Activated CD4-positive, CD25-positive, alpha-beta regulatory T cell treated with anti-CD3 and anti-CD28 coated beads, Interleukin-2, amount 50 U/mL, for 72 hours (primary cell): ENCODE results near the gene TMEM53.
"Not testable (repeated sequence)": the region's sequence is repeated elsewhere in the genome, so short reads cannot be mapped to it uniquely, and the experiment has no call there.

Experiments used
- DNase-seq: peaks from one replicate; pipeline ENCODE4 v3.0.0; 2021

The TMEM53 gene

DNA sequence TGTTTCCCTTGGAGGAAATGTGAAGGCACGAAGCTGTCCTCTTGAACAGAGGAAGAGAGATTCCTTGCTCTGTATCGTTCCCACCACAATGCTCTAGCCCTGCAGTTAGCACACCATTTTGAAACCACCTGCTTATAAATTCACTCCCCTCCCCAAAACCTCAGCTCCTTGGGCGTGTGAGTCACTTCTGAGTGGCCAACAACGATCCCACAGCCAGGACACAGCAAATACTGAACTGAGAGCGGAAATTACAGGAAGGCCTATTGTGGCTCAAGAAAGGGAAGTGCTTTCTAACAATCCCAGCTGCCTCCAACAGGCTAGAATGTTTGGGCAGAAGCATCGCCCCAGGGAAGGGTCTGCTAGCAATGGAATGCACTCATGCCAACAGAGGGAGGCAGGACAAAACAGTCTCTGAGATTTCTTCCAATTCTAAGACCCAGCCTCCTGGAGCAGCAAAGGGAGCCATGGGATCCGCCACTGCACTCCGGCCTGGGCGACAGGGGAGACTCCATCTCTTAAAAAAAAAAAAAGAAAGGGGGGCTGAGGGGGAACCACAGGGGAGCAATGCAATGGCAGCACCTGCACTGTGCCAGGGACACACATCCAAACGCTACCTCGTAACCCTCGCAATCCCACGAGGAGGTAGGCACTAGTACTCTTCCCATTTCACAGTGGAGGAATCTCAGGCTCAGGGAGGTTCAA lies 1.9 kb downstream of the TMEM53 start:
- no peak for DNase-seq

DNA sequence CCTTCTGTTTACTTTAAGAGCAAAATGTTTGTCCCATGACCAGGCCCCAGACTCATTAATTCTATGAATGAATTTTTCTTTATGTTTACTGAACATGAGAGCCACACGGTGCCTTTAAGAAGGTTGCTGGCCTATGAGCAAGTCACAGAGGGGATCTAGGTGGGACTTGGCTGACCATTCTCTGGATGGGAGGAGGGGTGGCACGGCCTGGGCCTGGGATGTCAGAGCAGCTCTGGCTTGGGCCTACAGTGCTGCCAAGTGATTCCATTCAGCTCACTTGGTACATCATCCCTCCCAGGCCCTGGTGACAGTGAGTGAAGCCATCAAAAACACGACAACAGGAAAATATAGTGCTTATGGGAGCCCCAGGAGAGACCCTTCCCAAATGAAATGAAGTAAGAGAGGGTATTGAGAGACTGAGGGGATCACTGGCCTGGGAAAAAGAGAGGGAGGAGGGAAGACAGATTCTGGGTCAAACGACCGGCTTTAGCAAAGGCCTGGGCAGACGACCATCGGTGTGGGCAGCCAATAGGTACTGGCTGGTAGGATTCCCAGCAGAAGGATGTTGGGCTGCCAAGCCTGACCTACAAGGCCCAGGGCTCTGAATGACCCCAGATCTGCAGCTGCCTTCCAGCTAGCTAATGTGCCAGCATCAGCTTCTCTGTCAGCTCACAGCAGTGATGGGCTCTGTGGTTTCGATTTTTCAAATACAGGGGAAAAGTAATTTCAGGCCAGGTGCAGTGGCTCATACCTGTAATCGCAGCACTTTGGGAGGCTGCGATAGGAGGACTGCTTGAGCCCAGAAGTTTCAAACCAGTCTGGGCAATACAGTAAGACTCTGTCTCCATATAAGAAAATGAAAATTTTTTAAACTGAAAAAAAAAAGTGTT lies 3.3 kb downstream of the TMEM53 start:
- DNase-seq, result no peak

DNA sequence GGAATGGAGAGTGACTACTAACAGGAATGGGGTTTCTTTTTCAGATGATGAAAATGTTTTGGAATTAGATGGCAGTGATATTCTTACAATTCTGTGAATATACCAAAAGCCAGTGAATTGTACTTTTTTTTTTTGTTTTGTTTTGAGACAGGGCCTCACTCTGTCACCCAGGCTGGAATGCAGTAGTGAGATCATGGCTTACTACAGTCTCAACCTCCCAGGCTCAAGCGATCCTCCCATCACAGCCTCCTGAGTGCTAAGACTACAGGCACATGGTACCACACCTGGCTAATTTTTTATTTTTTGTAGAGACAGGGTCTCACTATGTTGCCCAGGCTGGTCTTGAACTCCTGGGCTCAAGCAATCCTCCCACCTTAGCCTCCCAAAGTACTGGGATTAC lies 7.6 kb downstream of the TMEM53 start:
- not testable (repeated sequence) for DNase-seq

DNA sequence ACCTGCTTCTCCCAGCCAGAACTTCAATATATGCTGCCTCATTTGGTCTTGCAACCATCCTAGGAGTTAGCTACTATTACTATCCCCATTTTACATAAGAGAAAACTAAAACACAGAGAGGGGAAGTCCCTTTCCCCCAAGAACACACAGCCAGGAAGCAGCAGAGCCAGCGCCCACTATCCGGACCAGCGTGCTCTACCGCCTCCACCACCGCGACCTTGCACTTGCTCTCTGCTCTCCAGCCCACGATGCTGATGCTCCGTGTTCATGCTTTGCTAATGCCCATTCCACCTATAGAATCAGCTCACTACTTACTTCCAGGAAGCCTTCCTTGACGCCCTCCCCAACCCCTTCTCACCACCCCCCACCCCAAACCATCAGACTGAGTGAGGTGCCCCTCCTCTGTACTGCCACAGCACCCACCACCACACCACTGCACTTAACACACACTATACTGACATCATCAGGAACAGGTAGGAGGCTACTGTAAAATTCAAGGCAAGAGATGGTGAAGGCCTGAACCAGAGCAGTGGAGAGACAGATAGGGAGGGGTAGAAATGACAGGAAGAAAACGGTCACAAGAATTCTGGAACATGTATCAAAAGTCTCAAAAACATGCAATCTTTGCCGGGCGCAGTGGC lies 9.4 kb downstream of the TMEM53 start:
- DNase-seq, result no peak

DNA sequence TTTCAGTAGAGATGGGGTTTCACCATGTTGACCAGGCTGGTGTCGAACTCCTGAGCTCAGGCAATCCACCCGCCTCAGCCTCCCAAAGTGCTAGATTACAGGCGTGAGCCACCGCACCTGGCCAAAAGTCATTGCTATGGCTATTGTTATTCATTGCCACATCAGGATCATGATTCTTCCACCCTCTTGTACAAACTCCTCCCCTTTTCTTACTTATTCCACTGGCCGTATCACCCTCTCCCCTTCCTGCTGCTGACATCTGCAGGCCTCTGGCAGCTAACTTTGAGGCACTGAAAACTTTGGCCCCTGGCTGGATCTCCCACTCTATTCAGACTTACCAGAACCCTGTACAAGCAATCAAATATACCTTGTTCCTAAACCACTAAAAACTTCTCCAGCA lies 10.9 kb downstream of the TMEM53 start:
- DNase-seq, result no peak

DNA sequence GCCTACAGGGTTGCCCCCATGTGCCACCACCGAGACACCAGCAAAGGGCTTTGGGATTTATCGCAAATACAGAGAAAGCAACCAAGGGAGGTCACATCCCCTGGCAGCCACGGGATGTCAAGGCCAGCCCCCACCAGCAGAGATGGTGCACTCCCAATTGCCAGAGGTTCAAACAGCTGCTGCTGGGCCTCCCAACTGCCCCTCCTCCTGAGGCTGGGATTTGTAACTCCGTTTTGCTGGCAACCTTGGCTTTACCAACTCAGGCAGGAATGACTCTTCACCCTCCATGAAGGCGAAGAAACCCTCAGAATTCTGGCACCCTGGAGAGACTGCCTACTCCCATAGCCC lies 11.6 kb downstream of the TMEM53 start:
- no peak for DNase-seq

DNA sequence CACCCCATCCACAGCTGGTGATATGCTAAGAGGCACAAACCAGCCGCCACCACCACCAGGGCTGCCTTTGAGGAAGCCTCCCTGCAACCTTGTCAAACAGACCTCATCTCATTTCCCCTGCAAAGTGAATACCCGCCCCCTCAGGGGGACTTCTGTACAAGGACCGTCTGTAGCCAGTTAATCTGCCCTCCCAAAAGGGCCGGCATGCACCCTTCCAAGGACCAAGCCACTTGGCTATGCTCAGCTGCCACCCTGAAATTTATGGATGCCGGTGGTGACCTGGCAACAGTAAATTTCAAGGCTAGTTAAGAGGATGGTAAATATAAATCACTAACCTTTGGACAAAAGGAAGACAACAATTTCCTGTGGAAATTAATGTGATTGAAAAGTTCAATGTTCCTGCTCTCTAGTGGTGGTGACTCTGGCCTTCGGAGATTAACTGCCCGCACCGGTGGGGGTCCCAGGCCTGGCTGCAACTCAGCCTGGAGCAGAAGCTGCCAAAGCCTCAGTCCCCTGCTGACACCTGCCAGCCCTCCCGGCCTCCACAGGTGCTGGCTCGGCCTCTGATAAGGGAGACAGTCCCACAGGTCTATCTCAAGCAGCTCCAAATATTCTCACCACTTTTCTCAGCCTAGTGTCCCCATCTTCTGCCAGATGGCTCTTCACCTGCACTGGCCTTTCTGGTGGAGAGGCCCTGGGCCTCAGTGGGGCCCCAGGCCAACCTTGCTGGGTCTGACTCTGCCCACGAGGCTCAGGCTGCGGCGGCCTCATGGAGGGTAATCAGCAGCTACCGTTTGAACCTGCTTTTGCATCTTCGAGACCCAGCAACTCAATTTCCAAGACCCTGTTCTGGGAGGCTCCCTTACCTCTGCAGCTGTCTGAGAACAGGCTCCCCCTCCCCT lies 12.2 kb downstream of the TMEM53 start:
- DNase-seq, result no peak

DNA sequence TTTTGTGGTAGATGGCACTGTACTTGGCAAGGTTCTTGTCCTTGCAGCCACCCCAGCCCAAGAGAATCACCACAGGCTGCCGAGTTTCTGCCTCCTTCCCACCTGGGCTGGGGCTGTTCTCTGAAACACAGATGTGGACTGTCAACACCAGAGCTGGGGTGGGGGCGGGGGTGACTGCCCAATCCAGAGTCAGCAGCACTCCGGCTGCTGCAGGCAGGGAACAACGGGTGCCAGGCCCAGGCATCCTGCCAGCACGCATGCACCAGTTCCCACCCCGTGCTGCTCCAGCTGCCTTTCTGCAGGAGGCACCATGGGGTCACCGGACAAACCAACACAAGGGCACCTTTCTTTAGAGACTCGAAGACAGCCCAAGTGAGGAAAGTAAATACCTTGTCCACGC lies 14.1 kb downstream of the TMEM53 start:
- DNase-seq, result no peak

DNA sequence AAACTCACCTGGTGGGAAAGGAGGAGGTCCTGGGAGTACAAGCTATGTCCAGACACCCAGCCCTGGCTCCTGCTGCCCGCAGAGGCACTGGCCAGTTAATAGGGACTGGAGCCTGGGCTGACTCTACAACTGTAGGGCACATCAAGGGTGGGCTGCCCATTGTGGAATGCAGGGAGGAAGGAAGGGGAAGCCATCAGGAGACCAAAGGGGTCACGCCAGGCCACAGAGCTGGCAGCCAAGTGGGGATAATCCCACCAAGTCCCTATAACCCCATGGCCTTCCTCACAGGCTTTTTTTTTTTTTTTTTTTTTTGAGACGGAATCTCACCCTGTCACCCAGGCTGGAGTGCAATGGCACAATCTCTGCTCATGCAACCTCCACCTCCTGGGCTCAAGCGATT lies 14.7 kb downstream of the TMEM53 start:
- no peak for DNase-seq

DNA sequence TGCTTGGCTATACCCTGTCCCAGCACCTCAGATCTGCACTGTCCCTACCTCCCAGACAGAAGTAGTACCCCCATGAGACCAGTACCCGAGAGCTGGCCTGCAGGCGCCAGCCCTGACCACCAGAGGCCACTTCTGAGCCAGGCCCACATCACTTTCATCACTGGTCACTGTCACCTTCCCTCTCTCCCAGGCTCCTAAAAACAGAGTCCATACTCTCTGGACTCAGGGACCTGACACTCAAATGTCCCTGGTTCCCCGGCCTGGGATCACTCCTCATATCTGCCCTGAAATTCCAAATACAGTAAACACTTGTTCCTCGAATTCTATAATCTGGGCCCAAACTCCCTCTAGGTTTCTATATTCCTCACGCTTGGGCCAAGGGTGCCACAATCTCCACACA lies 18.7 kb downstream of the TMEM53 start:
- no peak for DNase-seq

DNA sequence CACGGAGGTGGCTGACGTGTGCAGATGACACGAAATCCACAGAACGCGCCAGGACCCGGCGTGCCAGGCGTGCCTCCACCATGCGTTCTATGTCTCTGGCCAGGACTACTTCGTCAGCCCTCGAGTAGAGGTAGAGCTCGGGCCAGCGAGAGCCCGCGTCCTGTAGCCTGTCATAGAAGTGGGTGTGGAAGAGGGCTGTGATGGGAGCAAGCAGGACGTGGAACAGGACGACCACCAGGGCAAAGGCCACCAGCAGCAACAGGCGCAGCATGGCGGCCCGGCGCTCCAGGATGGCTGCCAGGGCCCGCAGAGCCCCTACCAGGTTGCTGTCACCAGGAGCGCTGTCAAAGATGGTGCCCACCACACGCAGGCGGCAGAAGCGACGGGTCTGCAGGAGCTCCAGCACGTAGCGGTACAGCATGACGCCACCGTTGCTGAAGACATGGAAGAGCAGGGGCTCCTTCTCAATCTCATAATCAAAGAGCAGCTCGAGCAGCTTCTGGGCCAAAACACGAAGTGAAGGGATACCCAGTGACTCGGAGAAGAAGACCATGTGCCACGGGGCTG lies 19.6 kb downstream of the TMEM53 start:
- DNase-seq, result no peak

DNA sequence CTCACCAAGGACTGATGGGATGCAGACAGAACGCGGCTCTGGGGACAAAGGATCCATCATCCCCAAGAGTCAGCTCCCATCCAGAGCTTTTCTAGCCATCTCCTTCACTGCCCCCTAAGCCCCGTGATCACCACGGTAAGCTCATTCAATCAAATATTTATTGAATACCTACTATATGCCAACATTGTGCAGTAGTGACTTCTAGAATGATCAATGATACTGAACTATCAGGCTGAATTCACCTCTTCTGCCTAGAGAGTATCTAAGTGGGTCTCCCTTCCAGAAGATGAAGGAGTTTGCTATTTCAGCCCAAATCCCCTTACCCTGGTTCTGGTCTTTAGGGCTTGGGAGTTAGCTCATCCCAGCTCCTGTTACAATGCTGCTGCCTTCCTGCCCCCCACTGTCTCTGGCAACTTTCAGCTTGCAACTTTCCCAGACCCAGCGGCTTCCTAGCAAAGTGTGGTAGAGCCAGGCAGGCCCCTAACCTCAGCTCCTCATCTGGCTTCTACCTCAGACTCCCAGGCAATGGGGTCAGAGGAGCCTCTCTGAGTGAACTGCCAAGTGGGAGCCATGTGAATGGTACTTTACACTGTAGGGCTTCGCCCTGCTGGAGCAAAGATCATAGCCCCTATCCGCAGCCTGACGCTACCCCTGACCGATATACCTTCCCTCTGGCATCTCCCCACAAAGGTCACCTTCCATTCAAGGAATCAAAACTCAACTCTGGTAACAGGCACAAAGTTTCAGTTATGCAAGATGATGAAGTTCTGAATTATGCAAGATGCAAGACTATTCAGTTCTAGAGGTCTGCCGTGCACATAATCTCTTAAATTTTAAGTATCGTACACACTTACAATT lies 20.9 kb downstream of the TMEM53 start:
- DNase-seq, result no peak

DNA sequence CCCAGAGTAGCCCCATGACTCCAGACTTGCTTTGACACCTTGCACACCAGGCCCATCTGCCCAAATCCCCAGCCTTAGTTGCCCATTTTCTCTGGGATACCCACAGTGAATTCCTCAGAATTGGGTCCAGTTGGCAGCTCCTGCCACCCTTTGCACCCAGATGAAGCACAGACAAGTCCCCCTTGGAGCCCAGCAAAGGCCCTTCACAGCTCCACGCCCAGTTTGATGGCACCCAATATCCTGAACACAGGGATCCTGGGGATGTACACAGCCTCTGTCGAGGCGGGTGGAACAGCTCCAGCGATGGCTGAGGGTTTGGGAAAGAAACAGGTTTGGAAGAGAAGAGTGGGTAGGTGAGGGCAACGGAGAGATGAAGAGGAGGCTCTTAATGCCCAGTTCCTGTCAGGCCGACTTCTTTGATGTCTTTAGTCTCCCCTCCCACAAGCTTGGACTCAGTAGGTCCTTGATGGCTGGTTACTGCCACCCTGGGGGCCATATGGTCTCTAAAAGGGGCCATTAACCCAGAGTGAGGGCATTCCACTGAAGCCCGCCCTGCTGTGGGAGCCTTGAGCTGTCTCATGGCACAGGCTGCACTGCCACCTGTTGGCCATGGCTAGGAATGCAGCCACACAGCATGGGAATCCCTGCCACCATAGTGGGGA lies 21.7 kb downstream of the TMEM53 start:
- peak; percentile 76 for DNase-seq

DNA sequence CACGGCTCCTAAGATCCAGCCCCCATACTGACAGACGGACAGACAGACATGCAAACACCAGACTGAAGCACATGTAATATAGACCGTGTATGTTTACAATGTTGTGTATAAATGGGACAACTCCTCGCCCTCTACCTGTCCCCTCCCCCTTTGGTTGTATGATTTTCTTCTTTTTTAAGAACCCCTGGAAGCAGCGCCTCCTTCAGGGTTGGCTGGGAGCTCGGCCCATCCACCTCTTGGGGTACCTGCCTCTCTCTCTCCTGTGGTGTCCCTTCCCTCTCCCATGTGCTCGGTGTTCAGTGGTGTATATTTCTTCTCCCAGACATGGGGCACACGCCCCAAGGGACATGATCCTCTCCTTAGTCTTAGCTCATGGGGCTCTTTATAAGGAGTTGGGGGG lies 23.2 kb downstream of the TMEM53 start:
- DNase-seq, result no peak

DNA sequence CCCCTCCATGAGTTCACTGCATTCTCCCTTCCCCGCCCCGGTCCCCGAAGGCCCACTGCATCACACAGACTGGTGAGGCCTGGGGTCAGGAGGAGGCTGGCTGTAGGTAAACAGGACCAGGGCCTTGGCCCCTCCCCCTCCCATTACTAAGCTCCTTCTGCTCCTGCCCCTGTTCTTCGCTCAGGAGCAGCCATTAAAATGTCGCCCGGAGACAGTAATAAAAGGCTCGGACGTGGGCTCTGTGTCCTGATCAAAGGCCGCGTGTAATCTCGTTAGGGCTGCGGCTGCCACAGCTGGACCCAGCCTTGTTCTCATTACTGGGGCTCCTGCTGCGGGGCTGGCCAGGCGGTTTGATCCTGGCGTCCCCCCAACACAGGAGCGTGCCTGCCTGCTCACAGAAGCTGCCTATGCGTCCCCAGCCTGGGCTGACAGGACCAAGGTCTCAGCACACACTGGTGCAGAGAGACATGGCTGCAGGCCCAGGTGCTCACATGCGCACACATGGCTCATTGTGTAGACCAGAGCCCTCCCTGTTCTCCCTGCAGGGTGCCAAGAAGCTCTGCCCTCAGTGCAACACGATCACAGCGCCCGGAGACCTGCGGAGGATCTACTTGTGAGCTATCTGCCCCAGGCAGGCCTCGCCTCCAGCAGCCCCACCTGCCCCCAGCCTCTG lies 24.0 kb downstream of the TMEM53 start:
- DNase-seq, result no peak

DNA sequence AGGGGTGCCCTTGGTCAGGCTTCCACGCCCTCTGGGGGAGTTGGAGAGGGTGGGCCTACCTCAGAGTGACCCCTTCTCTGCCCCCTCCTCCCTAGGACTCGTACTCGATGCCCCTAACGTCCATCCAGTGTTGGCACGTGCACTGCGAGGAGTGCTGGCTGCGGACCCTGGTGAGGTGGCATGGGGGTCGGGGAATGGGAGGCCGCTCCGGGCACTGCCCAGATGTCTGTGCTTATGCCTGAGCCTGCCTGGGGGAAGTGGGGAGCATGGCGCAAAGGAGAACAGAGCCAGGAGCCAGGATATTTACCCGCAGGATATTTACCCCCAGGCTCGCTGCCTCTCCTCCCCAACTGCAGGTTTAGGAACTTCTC lies 24.5 kb downstream of the TMEM53 start:
- no peak for DNase-seq

DNA sequence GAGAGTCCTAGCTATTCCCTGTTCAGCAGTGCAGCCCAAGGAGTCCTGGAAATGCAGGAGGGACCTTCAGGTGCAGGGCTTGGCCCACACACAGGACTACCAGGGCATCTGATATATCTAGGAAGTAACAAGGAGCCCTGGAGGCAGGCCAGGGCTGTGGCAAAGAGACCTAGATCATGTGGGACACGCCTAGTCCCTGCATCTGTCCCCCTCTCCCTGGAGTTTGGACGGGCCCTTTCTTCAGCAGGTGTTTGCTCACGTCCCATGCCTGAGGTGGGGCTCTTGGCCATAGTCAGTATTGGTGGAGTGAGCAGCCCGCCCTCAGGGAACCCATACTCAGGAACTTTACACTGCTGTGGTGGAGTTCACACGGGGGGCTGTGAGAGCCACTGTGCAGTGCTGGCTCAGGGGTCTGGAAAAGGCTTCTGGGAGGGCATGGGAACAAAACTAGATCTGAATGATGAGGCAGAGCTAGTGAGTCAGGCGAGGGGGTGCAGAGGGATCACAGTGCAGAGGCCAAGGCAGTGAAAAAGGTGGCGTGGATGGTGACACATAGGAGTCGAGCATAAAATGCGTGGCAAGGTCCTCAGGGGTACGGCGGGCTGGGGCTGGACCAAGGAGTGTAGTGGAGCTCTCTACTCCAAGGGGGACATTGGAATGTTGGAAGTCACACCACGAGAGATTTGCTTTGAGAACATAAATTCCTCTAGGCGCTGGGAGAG lies 25.6 kb downstream of the TMEM53 start:
- DNase-seq, result no peak

DNA sequence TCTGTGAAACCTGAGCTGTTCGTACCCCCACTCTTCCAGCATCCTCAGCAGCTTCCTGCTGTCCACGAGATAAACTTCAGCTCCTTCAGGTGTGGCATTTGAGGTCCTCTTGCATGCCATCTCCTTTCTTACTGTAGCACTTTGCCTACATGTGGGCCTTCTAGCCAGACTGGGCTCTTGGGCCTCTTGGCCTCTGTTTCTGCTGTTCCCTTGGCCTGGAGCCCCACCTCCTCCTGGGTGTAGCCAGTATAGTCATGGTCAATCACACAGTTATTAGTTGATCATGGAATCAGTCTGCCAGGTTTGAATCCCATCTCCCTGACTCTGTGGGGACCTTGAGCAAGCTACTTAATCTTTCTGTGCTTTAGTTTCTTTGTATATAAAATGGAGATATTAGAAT lies 26.4 kb downstream of the TMEM53 start:
- DNase-seq, result no peak

DNA sequence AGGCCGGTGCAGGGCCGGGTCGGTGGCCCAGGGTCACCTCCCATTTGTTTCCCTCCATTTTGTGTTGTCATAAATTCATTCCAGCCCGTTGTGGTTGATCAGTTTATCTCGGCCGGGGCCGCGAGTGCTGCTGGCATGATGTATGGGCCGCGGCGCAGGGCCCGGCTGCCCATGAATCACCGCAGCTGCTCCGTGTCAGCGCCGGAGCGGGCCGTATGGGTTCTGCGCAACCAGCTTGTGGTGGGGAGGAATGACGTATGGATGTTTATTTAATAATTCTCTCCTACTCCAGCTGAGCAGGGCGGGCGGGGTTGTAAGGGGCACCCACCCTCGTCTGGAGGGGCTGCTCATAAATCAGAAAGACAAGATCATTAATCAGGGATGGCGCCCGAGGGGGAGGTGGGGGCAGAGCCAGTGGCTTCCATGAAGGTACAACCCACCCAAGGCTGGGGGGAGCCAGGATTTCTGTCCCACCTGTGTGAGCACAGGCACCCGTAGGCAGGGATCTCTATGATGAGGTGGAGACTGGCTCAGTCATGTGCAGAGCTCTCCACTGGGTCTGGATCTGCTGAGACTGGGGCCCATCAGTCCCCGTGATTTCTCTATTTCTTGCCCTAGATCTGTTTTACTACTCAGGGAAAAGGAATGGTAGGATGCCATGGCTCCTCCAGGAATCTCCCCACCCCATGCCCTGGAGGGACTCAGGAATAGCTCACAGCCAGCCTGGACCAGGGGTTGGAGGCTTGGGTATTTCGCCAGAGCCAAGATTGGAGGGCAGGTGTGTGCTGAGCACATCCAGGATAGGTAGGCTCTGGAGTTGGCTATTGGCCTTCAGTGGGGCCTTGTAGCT lies 27.8 kb downstream of the TMEM53 start:
- no peak for DNase-seq
